Endometrium (tissue), 2 donors: Measurements from ENCODE around the gene ELK3.
"Not testable (repeated sequence)": the region's sequence is repeated elsewhere in the genome, so short reads cannot be mapped to it uniquely, and the experiment has no call there.

Source experiments
- FAIRE-seq: peaks from 2 replicates; lab custom pipeline; 2012; peaks lifted over from hg19 to GRCh38; lab: Jason Lieb, UNC
- donor health status: control.
- donor health status: control.

The ELK3 gene

DNA sequence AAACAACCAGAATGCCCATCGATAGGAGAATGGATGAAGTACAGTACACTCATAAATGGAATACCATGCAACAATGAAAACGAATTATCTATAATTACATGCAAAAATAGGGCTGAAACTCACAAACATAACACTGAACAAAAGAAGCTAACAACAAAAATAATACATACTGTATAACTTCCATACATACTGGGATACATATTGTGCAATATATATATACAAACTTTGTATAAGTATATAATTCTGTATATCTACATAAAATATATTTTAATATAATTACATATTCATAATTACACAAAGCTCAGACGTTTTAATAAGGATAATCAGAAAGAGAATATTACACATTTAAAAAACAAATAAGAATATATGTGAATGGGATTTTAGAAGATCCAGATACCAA lies 115.9 kb downstream of the ELK3 start:
- FAIRE-seq, result peak; percentile 46

- FAIRE-seq, result no peak
Measured at GRCh38 chr12:96311191-96311590, 117.0 kb downstream of the ELK3 start.

- FAIRE-seq, result no peak
Measured at GRCh38 chr12:96313606-96314005, 119.4 kb downstream of the ELK3 start.

DNA sequence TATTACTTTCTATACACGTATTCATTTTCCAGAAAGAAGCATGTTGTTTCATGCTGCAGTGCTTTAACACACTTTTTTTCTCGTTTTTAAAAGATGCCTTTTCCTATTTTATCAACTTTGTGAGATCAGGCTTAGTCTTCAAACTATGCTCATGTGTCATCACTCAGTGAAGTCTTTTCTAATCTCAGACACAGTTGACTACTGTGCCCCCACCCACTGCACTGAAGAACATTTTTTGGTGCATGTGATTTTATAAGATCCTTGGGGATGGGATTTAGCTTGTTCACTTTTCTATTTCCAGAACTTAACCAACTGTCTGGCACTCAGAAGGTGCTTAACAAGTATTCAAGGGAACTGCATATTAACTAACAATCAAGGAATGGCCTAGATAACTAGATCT lies 120.5 kb downstream of the ELK3 start:
- FAIRE-seq, result no peak

- FAIRE-seq, result not testable (repeated sequence)
Measured at GRCh38 chr12:96315741-96316481, 121.7 kb downstream of the ELK3 start.

DNA sequence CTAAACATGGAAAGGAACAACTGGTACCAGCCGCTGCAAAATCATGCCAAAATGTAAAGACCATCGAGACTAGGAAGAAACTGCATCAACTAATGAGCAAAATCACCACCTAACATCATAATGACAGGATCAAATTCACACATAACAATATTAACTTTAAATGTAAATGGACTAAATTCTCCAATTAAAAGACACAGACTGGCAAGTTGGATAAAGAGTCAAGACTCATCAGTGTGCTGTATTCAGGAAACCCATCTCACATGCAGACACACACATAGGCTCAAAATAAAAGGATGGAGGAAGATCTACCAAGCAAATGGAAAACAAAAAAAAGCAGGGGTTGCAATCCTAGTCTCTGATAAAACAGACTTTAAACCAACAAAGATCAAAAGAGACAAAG lies 123.6 kb downstream of the ELK3 start:
- FAIRE-seq, result not testable (repeated sequence)
